ENCODE results near the gene ROR2. TPM values are rescaled to one million over a fixed set of nuclear protein-coding genes. Genes with fewer than 3 reads are reported as not detected.

The ROR2 gene
- total and polyA plus RNA-seq, 2 of the 8 experiments (the other 6 are each of a cell fraction or from before 2014, with no cell fraction given) = 2.7 to 4.3 TPM

GRCh38 chr9:91591627-91592026, 358.4 kb downstream of the ROR2 start (continued):
- TF ChIP-seq E2F6 (IDR thresholded peaks at IDR 0.05) (no peak), KDM1A (IDR thresholded peaks at IDR 0.05; ENCODE audit: borderline replicate concordance, low read length) (no peak)

Data from H1 (cell line).